Parathyroid adenoma (tissue), 2 donors: Measurements from ENCODE around the gene CCDC192.

Experiments
- H2AFZ ChIP-seq: fragments of 300-600 bp; sonication (generic); one replicate; pipeline ENCODE4 v1.7.0; 2017; ENCODE audit warnings: antibody characterized with exemption, mild to moderate bottlenecking
- H3K27ac ChIP-seq: fragments of 300-600 bp; sonication (generic); one replicate; pipeline ENCODE4 v1.7.0; 2017
- H3K27me3 ChIP-seq: fragments of 300-600 bp; sonication (generic); one replicate; pipeline ENCODE4 v1.7.0; 2017; ENCODE audit warnings: low read length; ENCODE audit not compliant: control insufficient read depth, insufficient read depth
- H3K36me3 ChIP-seq: fragments of 300-600 bp; sonication (generic); one replicate; pipeline ENCODE4 v1.7.0; 2017; ENCODE audit warnings: low read length; ENCODE audit not compliant: control insufficient read depth, insufficient read depth
- H3K4me1 ChIP-seq: fragments of 300-600 bp; sonication (generic); one replicate; pipeline ENCODE4 v1.7.0; 2017; ENCODE audit warnings: control low read depth
- H3K4me2 ChIP-seq: fragments of 300-600 bp; sonication (generic); one replicate; pipeline ENCODE4 v1.7.0; 2017; ENCODE audit warnings: low read length
- H3K4me3 ChIP-seq: fragments of 300-600 bp; sonication (generic); one replicate; pipeline ENCODE4 v1.7.0; 2017; ENCODE audit warnings: low read depth, low read length
- H3K79me2 ChIP-seq: fragments of 300-600 bp; sonication (generic); one replicate; pipeline ENCODE4 v1.7.0; 2017; ENCODE audit warnings: control low read depth
- H3K9ac ChIP-seq: fragments of 300-600 bp; sonication (generic); one replicate; pipeline ENCODE4 v1.7.0; 2017; ENCODE audit warnings: mild to moderate bottlenecking
- H3K9me3 ChIP-seq: fragments of 300-600 bp; sonication (generic); one replicate; pipeline ENCODE4 v1.7.0; 2017; ENCODE audit warnings: low read length; ENCODE audit not compliant: control insufficient read depth
- TF ChIP-seq, protein P1 (sequence below): fragments of 300-600 bp; sonication (generic); IDR thresholded peaks from one replicate; pipeline ENCODE4 v1.7.0; 2017; ENCODE audit warnings: antibody characterized with exemption, mild to moderate bottlenecking
- donor health status: primary hyperparathyroidism.

The CCDC192 gene

DNA sequence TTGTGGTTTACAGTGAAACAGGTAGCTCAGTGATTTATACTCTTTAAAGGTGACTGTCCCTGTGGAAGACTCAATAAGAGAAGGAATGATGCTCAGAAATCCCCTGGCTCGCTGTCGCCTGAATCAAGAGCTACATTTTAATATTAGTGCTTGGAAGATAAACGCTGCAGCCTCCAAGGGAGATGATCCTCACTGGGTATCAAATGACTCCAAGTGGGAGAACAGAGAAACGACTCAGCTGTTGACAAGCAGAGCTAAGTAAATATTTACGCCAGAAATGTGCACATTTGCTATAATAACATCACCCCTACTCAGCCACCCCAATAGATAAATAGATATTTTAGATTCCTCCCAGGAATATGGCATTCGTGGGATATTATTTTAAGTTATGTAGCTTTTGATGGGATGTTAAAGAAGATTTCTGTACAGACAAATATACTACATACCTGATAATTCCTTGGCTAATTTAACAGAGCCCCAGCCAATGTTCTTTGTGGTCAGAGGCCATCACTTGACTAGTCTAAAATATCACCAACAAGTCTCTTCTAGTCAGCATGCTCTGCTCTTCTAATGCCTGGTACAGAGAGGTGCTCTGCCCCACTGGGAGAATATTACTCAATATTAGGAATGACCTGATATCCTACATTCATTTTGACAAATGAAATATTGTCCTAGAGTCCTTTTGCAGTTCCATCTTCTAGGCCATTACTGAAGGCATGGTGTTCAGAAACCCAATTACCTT lies 18.3 kb upstream of the CCDC192 start:
- no peaks in the 10 kb centered on the region for H3K27me3 ChIP-seq
- TF ChIP-seq, protein P1, sequence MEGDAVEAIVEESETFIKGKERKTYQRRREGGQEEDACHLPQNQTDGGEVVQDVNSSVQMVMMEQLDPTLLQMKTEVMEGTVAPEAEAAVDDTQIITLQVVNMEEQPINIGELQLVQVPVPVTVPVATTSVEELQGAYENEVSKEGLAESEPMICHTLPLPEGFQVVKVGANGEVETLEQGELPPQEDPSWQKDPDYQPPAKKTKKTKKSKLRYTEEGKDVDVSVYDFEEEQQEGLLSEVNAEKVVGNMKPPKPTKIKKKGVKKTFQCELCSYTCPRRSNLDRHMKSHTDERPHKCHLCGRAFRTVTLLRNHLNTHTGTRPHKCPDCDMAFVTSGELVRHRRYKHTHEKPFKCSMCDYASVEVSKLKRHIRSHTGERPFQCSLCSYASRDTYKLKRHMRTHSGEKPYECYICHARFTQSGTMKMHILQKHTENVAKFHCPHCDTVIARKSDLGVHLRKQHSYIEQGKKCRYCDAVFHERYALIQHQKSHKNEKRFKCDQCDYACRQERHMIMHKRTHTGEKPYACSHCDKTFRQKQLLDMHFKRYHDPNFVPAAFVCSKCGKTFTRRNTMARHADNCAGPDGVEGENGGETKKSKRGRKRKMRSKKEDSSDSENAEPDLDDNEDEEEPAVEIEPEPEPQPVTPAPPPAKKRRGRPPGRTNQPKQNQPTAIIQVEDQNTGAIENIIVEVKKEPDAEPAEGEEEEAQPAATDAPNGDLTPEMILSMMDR = no peak
- H3K36me3 ChIP-seq = no peaks in the 10 kb centered on the region
- H3K27ac ChIP-seq = no peak overlapping the region
- no peak overlapping the region for H3K9ac ChIP-seq
- no peak overlapping the region for H2AFZ ChIP-seq
- no peak overlapping the region for H3K4me3 ChIP-seq
- no peak overlapping the region for H3K4me2 ChIP-seq
- H3K9me3 ChIP-seq = no peaks in the 10 kb centered on the region
- no peaks in the 10 kb centered on the region for H3K79me2 ChIP-seq
- H3K4me1 ChIP-seq = no peaks in the 10 kb centered on the region

DNA sequence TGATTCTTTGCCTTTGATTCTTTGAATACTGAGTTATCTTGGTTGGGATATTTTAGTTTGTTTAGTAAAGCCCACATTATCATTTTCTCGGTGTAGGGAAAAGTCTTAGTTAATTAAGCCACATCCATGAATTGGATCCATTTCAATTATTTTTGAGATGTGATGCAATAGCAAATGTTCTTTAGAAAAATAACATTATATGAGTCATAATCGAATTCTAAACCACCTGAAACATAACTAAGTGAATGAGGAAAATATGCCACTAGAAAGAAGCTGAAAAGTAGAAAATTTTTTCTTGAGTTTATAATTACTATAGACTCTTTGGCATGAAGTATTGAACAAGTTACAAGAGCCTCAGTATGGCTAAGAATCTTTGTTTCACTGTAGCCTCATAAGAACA lies 17.5 kb upstream of the CCDC192 start:
- Histone ChIP-seq H3K4me1 (no peaks in the 10 kb centered on the region), H3K9ac (no peak overlapping the region), H3K27me3 (no peaks in the 10 kb centered on the region), H3K27ac (no peak overlapping the region), H3K79me2 (no peaks in the 10 kb centered on the region), H3K36me3 (no peaks in the 10 kb centered on the region), H2AFZ (no peak overlapping the region), H3K9me3 (no peaks in the 10 kb centered on the region), H3K4me2 (no peak overlapping the region), H3K4me3 (no peak overlapping the region)
- TF ChIP-seq, protein P1 = no peak

DNA sequence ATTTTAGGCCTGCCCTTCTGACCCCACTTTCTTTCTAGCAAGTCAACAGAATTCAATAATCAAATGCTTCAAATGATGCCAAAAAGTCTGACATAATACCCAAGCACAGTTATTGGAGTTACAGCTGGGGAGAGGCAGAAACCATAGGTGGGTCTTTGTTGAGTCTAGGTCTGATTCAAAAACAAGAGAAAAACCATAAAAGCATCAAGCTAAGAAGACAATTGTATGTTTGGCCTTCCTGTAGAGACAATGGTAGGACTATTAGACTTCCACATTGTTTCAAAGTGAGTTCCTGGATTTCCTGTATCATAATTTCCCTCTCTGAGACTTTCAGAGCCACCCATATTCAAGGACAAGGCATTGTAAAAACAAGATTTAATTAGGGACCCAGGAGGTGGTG lies 16.8 kb upstream of the CCDC192 start:
- Histone ChIP-seq H3K9ac (no peak overlapping the region), H3K4me1 (no peaks in the 10 kb centered on the region), H3K79me2 (no peaks in the 10 kb centered on the region), H3K4me2 (no peak overlapping the region), H3K27me3 (no peaks in the 10 kb centered on the region), H3K9me3 (no peaks in the 10 kb centered on the region), H2AFZ (no peak overlapping the region), H3K36me3 (no peaks in the 10 kb centered on the region), H3K27ac (no peak overlapping the region), H3K4me3 (no peak overlapping the region)
- TF ChIP-seq, protein P1 = no peak

DNA sequence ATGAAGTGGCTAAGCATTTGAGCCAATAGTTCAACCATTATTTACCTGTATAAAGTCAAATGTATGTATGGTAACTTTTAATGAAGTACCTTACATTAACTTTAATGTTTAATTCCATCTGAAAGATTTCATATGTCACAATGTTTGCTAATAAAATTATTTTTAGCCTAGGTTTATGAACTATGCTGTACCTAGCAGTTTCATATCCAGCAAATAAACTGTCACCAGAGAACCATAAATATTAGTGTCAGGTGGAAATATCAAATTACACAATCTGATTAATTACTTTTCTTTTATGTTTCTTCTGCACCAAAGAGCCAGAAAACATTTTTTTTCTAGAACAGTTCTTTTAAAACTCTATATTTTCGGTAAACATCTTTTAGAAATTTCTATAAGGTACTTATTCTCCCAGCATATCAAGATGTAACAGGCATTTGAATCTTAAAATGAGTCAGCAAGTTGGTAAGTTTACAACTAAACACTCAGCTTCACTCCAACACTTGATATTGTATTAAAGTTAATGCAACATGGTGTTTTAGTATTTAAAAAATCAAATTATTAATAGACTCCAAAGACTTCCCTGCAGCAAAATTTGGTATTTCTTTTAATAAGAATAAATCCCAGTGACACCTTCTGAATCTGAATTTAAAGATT lies 8.5 kb upstream of the CCDC192 start:
- H3K27ac ChIP-seq = no peak overlapping the region
- TF ChIP-seq, protein P1 = no peak

More for the DNA sequence above, 8.5 kb upstream of the CCDC192 start:
- H3K9ac ChIP-seq = no peak overlapping the region
- H3K79me2 ChIP-seq = no peaks in the 10 kb centered on the region
- H3K36me3 ChIP-seq = no peaks in the 10 kb centered on the region
- H3K4me1 ChIP-seq = peaks cover 5% of the 10 kb centered on the region
- H3K4me3 ChIP-seq = no peak overlapping the region
- H3K9me3 ChIP-seq = no peaks in the 10 kb centered on the region
- no peak overlapping the region for H3K4me2 ChIP-seq
- H2AFZ ChIP-seq = no peak overlapping the region
- H3K27me3 ChIP-seq = no peaks in the 10 kb centered on the region
